Activated naive CD4-positive, alpha-beta T cell treated with anti-CD3 and anti-CD28 coated beads, Interleukin-2, amount 50 U/mL, for 24 hours (primary cell): Measurements from ENCODE around the gene POU3F3.
A peak's percentile ranks its signal among the peaks of the same experiment; 100 is the strongest.

Experiments
- H3K27ac Mint-ChIP-seq: one replicate; pipeline ENCODE4 v1.8.0; 2021; ENCODE audit warnings: mild to moderate bottlenecking, mixed read lengths
- H3K27me3 Mint-ChIP-seq: one replicate; pipeline ENCODE4 v1.8.0; 2021; ENCODE audit warnings: mixed read lengths
- H3K36me3 Mint-ChIP-seq: one replicate; pipeline ENCODE4 v1.8.0; 2021; ENCODE audit warnings: mixed read lengths
- H3K4me1 Mint-ChIP-seq: one replicate; pipeline ENCODE4 v1.8.0; 2021; ENCODE audit warnings: mixed read lengths
- H3K4me3 Mint-ChIP-seq: one replicate; pipeline ENCODE4 v1.8.0; 2021; ENCODE audit warnings: mild to moderate bottlenecking, mixed read lengths
- H3K9me3 Mint-ChIP-seq: one replicate; pipeline ENCODE4 v1.8.0; 2021; ENCODE audit warnings: mixed read lengths

The POU3F3 gene

DNA sequence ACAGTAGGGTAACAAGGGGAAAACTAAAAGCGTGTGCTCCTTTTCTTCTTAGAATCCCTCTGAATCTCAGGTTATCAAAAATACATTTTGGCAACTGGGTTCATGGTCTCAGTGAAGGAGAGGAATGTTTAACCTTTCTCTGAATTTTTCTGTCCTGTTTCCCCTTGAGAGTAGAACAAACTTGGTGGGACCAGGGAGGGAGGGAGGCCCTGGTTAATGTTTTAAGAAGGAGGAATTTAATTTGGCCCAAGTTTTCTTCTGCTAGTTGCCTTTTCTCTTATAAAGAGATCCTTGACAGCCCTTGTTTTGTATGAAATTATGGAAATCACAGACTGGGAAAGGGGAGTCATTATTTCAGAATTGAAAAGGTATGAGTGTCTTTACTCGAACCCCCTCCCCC, 12.2 kb upstream of the POU3F3 start:
- H3K27me3 Mint-ChIP-seq, result peaks cover 41% of the 10 kb centered on the region
- H3K27ac Mint-ChIP-seq, result no peak overlapping the region
- H3K36me3 Mint-ChIP-seq, result no peaks in the 10 kb centered on the region
- H3K9me3 Mint-ChIP-seq, result no peaks in the 10 kb centered on the region
- H3K4me3 Mint-ChIP-seq, result no peak overlapping the region
- H3K4me1 Mint-ChIP-seq, result peaks cover 5% of the 10 kb centered on the region

DNA sequence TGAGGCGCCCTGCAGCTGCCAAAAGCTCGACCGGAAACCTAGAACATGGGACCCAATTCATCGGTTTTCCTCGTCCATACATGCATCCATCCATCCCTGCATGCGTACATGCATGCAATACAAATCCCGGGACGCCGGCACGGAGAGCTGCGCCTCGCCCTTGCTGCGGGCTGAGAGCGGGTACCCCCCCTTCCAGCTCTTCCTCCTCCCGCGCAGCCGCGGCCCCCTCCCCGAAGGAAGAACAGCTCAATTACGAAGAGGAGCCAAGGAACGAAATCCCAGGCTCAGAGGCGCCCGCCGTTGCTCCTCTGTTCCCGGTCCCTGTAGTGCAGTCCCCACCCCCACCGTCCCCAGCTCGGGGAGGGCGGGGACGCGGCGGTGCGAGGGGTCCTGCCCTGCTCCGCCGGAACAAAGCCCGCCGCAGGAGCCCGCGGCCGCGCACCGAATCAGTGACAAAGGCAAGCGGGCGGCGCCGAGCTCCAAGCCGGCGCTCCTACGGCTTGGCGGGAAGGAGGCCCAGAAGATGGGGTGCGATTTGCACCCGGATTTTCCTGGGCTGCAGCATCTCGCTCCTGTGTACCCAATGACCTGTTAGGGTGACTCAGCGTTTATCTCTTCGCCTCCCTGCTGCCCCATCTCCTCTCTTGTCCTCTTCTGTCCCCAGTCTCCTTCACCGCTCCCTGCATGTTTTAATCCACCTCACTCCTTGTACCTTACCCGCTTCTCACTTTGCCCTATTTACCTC, 8.9 kb upstream of the POU3F3 start:
- Mint-ChIP-seq H3K4me1 (peaks cover 6% of the 10 kb centered on the region), H3K27me3 (peaks cover 63% of the 10 kb centered on the region), H3K4me3 (no peak overlapping the region), H3K27ac (no peak overlapping the region), H3K36me3 (no peaks in the 10 kb centered on the region), H3K9me3 (no peaks in the 10 kb centered on the region)

DNA sequence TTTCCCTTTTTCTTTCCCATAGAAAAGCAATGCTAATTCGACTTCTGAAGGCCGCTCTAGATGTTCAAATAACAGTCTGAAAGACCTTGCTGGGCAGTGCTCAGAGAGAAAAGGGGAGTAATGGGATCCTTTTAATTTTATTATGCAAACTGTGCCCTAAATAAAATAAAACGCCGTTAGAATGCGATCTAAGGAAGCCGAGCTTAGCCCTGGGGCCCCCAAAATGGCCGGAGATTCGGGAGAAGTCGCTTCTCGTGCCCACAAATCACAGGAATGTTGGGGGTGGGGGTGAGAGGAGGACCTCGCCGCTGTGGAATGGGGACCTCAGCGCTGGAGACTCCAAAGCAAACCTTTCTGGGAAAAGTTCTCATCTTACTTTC, 8.4 kb upstream of the POU3F3 start:
- H3K27ac Mint-ChIP-seq, result no peak overlapping the region
- no peaks in the 10 kb centered on the region for H3K9me3 Mint-ChIP-seq
- H3K27me3 Mint-ChIP-seq, result peaks cover 68% of the 10 kb centered on the region
- H3K4me1 Mint-ChIP-seq, result peaks cover 9% of the 10 kb centered on the region
- no peaks in the 10 kb centered on the region for H3K36me3 Mint-ChIP-seq
- no peak overlapping the region for H3K4me3 Mint-ChIP-seq

DNA sequence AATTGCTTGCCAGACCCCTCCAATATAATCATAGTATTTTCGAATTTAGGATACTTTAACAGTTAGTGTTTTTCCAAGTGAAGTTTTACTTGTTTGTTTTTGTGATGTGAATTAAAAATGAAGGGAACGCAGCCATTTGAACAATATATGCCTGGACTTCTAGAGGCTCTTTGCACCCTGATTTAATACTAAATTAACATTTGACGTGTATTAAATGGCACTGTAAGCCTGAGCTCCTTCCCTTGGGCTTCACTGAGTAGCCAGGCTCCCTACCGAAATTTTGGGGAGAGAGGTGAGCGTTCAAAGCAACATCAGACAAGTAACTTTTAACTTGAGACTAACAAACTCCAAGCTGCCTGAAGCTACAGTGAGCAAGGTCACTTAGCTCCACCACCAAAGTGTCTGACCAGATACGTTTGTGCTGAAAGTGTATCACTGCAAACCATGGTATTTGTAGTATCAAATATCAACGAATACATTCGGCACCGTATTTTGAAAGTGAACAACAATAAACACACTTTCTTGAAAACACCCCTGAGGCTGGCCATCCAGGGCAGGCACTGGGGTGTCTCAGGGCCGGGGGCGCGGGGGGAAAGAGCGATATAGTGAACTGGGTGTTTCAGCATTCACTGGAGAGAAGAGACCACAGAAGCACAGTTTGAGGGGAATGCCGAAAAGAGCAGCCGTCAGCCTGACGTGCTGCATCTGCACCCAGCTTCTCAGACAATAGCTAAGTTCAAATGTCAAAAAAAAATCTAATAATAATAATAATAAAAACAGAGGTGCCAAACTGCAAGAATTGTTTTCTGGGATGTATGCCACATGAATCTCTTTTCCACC, 7.7 kb upstream of the POU3F3 start:
- Mint-ChIP-seq H3K27me3 (peaks cover 70% of the 10 kb centered on the region), H3K27ac (no peak overlapping the region), H3K36me3 (no peaks in the 10 kb centered on the region), H3K9me3 (no peaks in the 10 kb centered on the region), H3K4me3 (no peak overlapping the region), H3K4me1 (peaks cover 10% of the 10 kb centered on the region)

DNA sequence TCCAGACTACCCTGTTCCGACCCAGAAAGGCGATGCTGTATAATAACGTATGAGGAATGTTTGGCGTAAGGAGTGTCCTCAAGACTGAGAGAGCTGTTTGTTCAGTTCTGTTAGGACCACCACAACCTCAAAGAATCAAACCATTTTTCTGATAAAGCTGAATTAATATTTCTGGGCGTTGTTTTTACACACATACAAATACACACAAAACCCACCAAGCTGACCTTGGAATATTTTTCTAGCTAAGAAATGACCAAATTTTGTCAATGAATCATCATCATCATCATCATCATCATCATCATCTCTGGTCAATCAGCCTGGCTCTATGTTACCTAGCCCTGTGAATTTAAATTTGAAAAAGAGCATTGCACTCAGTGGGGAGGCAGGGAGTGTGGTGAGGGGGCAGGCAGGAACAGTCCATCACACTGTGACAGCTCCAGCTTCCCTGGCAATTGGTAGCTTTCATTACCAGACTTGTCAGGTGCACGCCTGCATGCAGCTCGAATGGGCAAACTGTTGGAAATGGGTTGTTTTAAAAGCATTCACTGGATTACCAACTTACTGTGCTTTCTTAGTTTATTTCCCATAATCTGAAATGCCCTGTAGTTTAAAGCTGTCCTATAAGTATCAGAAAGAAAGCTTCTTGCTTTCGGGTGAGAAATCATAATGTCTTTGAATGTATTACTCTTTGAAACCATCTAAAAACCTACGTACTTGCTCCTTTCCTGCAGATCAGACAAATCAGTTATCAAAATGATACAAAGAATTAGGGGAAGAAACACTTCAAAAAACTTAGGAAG, 6.9 kb upstream of the POU3F3 start:
- H3K27me3 Mint-ChIP-seq, result peaks cover 70% of the 10 kb centered on the region
- H3K36me3 Mint-ChIP-seq, result no peaks in the 10 kb centered on the region
- H3K27ac Mint-ChIP-seq, result no peak overlapping the region
- H3K4me1 Mint-ChIP-seq, result peaks cover 19% of the 10 kb centered on the region
- H3K4me3 Mint-ChIP-seq, result no peak overlapping the region
- no peaks in the 10 kb centered on the region for H3K9me3 Mint-ChIP-seq

DNA sequence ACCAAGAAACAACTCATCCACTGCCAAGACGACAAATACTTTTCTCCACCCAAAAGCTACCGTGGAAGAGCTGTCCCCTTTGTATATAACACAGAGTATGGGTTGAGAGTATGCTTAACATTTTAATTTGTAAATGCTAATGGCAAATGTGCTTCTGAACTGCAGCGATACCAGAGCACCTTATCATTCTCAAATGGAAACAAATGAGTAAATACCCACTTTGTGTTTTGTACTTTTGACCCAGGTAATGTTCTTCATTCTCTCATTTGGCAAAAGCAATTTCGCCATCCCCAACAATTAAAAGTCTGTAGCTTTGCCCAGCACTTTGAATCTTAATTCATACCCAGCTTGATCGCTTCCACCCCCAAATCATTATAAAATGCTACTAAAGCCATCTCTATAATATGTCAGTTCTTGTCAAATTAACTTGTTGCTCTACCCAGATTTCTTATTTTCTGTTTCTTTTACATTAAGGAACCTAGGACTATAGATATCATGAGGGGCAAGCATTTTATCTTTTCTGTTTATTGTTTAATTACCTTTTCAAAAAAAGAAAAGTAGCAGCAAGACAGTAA, 6.2 kb upstream of the POU3F3 start:
- Mint-ChIP-seq H3K27me3 (peaks cover 69% of the 10 kb centered on the region), H3K9me3 (no peaks in the 10 kb centered on the region), H3K4me1 (peaks cover 24% of the 10 kb centered on the region), H3K4me3 (no peak overlapping the region), H3K36me3 (no peaks in the 10 kb centered on the region), H3K27ac (no peak overlapping the region)

DNA sequence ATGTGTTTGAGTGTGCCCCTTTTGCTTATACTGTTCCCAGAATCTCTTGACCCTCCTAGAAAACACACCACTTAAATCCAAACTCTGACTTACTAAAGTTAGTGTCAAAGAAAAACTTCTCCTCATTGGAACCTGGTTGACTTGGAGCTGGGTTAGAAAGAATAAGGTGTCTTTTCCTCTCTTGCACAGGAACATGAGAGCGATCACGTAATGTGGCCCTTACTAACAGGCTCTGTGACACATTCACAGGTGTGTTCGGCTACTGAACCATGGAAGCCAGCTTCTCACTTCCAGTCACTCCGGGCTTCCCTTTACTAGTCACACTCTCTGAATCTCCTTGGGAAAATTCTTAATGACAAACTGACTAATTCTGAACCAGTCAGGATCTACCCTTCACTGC, 5.4 kb upstream of the POU3F3 start:
- no peak overlapping the region for H3K27ac Mint-ChIP-seq
- no peaks in the 10 kb centered on the region for H3K9me3 Mint-ChIP-seq
- H3K36me3 Mint-ChIP-seq, result no peaks in the 10 kb centered on the region
- peaks cover 74% of the 10 kb centered on the region for H3K27me3 Mint-ChIP-seq
- no peak overlapping the region for H3K4me3 Mint-ChIP-seq
- peaks cover 31% of the 10 kb centered on the region for H3K4me1 Mint-ChIP-seq

DNA sequence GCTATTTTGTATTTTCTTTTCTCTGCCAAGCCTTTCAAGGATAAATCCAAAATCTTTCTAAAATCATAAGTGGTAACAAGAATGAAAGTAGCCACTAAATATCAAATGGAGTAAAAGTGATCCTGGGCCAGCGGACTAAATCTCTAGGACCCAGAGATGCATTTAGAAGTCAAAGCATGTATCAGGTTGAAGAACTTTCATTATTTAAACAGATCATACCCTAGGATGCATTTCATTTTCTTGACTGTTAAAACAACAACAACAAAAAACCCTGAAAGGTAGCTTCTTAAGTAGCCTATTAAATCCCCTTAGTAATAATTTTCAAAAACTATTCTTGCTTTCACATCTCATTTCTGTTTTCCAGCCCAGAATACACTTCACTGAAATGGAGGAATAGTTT, 4.8 kb upstream of the POU3F3 start:
- H3K36me3 Mint-ChIP-seq, result no peaks in the 10 kb centered on the region
- peaks cover 33% of the 10 kb centered on the region for H3K4me1 Mint-ChIP-seq
- H3K9me3 Mint-ChIP-seq, result no peaks in the 10 kb centered on the region
- H3K27me3 Mint-ChIP-seq, result peaks cover 75% of the 10 kb centered on the region
- H3K27ac Mint-ChIP-seq, result no peak overlapping the region
- H3K4me3 Mint-ChIP-seq, result no peak overlapping the region

DNA sequence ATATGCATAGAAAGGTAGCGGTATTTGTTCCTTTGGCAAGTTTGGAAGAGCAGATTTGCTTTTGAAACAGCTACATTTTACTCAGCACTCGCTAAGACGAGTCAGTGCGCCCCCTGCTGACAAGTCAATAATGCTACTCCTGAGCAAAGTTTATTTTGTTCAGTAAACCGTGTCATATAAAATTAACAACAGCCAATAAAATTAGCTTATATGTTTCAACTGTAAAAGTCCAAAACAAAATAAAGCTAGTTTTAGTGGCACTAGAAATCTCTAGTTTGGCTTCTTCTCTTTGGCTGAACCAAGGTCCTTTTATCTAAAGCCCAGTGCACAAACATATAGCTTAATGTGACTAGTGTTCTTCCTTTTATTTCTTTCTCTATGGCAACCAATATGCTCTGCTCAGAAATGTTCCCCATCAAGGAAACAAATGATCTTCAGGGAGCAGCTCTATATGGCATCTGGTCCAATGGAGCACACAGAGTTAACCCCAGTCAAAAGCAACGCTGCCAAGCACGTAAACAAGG, 4.2 kb upstream of the POU3F3 start:
- H3K36me3 Mint-ChIP-seq, result peaks cover 2% of the 10 kb centered on the region
- H3K4me1 Mint-ChIP-seq, result peaks cover 36% of the 10 kb centered on the region
- no peak overlapping the region for H3K27ac Mint-ChIP-seq
- H3K9me3 Mint-ChIP-seq, result no peaks in the 10 kb centered on the region
- H3K4me3 Mint-ChIP-seq, result no peak overlapping the region
- peaks cover 79% of the 10 kb centered on the region for H3K27me3 Mint-ChIP-seq

DNA sequence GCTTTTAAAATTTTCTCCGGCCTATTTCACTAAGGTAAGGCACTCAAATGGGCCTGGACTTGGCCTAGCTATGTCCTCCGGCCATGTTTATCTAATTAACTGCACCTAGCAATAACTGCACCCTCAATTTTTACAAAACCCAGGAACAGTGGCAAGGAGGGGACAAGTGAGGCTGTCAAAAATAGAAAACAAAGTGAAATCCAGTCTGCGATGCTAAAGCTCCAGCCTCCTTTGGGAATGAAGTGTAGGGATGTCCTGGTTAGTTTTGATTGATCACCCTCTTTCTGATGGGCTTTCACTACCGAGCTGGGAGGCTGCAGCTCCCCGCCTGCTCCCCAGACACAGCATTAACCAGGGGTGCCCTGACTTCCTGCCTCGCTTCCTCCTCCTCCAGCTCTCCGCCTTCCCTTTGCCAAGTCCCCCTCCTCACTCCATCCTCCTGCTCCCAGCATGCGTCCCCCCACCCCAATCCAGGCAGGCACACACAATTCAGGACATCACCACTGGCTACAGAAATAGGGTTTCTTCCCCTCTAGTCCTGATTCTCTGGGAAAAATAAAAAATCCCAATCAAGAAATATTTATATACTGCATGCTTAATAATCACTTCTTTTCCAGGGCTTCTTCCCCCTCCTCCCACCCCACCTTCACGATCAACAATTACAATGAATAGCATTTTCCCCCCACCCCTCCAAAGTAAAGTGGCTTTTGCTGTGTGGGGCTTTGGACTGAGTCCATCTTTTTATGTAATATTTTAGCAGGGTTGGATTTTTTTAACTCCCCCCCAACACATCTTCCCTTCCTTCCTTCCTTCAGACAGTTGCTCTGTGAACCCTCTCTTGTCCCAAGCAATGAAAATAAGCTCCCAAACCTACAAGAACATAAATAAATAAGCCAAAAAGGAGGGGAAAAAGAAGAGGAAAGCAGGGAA, 3.3 kb upstream of the POU3F3 start:
- no peak overlapping the region for H3K27ac Mint-ChIP-seq
- no peak overlapping the region for H3K4me3 Mint-ChIP-seq
- peaks cover 75% of the 10 kb centered on the region for H3K27me3 Mint-ChIP-seq
- peaks cover 2% of the 10 kb centered on the region for H3K36me3 Mint-ChIP-seq
- no peaks in the 10 kb centered on the region for H3K9me3 Mint-ChIP-seq
- peaks cover 38% of the 10 kb centered on the region for H3K4me1 Mint-ChIP-seq

DNA sequence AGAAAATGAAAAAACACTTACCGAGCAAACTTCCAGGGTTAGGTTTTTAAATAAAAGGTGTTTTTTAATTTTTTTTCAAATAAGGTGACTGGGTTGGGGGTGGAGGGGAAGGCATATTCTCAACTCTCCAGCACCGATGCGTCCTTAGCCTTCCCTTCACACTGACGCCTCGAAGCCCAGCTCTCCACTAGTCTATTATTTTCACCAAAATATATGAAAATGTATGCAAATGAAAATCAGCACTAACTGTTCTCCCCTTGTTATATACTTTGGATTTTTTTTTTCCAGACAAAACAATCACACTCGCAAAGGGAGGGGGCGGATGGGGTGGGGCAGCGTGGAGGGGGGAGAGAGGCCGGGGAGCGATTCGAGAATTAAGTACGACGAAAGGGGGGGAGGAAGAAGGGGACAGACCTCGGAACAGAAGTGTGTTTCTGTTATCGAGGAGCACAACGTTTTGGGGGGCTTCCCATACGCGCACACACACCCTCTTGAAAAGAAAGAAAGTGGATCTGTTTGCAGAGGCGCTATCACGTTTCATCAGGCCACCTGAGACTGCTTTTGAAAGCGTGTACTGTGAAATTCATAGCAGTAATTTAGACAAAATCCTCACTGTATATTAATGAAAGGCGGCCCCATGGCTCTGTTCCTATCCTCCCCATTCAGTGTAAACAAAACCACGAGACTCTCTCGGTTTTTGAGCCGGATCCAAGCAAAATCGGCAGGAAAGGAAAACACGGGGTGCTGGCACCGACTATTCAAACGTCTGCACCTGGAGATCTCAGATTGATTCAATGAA, 2.4 kb upstream of the POU3F3 start:
- Mint-ChIP-seq H3K27me3 (peaks cover 70% of the 10 kb centered on the region), H3K36me3 (peaks cover 2% of the 10 kb centered on the region), H3K4me3 (peak overlapping the region; percentile 87), H3K27ac (no peak overlapping the region), H3K9me3 (no peaks in the 10 kb centered on the region), H3K4me1 (peaks cover 38% of the 10 kb centered on the region)

DNA sequence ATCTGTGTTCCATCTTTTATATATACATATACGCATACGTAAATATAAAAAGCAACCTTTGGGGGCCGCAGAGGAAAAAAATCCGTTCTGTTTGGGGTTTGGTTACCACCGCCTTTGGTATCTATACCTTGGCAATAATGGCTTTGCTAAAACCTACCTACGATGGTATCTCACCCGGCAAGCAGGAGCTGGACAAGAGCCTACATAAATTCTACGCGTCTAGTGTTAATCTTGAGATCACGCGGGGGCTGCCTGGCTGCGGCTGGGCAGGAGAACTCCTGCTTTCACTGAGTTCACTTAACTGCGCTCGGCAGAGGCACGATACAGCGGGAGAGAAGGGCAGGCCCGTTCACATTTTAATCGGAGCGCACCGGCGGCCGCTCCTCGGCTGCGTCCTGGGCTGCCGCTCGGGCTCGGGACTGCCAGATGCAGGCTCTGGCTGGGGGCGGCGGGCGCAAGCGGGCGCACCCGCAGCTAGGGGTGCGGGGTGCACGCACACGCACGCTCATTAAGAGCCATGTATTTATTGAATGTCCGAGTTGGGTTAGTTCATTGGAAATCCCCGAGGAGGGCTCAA, 1.7 kb upstream of the POU3F3 start:
- peak overlapping the region; percentile 87 for H3K4me3 Mint-ChIP-seq
- H3K27ac Mint-ChIP-seq, result no peak overlapping the region
- H3K36me3 Mint-ChIP-seq, result peaks cover 2% of the 10 kb centered on the region
- peaks cover 40% of the 10 kb centered on the region for H3K4me1 Mint-ChIP-seq
- H3K27me3 Mint-ChIP-seq, result peaks cover 67% of the 10 kb centered on the region
- H3K9me3 Mint-ChIP-seq, result no peaks in the 10 kb centered on the region

DNA sequence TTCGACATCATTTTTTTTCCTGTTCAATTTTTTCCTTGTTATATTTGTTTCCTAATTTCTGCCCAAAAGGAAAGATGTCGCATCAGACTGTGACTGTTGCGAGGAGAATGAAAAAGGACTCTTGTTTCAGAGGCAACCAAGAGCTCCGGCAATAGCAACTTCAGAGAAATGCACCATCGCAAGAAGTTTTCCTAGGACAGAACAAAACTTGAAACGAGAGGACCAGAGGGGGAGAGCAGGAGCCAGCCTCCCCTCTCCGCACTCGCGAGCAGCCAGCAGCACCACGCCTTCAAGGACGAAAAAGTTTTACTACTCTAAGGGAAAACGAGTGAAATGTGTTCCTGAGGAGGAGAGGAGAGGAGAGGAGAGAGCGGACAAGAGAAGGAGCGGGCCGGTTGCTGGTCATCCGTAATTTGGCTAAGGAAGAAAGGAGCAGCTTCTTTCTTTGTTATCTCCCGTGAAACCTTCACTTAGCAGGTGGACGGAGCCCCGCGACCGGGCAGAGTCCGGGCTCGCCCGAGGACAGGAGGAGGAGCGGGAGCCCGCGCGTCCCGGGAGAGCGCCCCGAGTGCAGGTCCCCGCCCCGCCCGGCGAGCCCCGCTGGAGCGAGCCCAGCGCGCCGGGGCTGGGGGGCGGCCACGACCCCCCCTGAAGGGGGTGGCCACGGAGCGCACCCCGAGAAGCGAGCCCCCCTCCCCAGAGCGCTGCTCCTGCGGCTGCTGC, 744 bp downstream of the POU3F3 start:
- Mint-ChIP-seq H3K36me3 (peaks cover 6% of the 10 kb centered on the region), H3K9me3 (peaks cover 15% of the 10 kb centered on the region), H3K4me3 (peak overlapping the region; percentile 89), H3K27ac (no peak overlapping the region), H3K4me1 (peaks cover 49% of the 10 kb centered on the region), H3K27me3 (peaks cover 67% of the 10 kb centered on the region)
